Activated naive CD4-positive, alpha-beta T cell treated with anti-CD3 and anti-CD28 coated beads, Interleukin-2, amount 50 U/mL, for 72 hours (primary cell): Measurements from ENCODE around the gene CCDC78. TPM values are rescaled to one million over a fixed set of nuclear protein-coding genes. Genes with fewer than 3 reads are reported as not detected.
"Not testable (repeated sequence)": the region's sequence is repeated elsewhere in the genome, so short reads cannot be mapped to it uniquely, and the experiment has no call there.

Source experiments
- ATAC-seq, 2 donors: fragments of 150-1000 bp; cut with Tn5 transposase; 2 replicates each; pipeline ENCODE4 v1.10.0; 2021; ENCODE audit warnings: mild to moderate bottlenecking in 2 of 2, moderate library complexity in 2 of 2
- DNase-seq, 2 donors: peaks; one replicate each; pipeline ENCODE4 v3.0.0; 2021 to 2022; ENCODE audit warnings: low spot score in 2 of 2
- H3K27ac Mint-ChIP-seq, 2 donors: one replicate each; pipeline ENCODE4 v1.8.0; 2022; ENCODE audit warnings: mild to moderate bottlenecking in 2 of 2, mixed read lengths in 2 of 2
- H3K36me3 Mint-ChIP-seq, 2 donors: one replicate each; pipeline ENCODE4 v1.8.0; 2022; ENCODE audit warnings: mixed read lengths in 2 of 2
- H3K9me3 Mint-ChIP-seq, 2 donors: one replicate each; pipeline ENCODE4 v1.8.0; 2022; ENCODE audit warnings: mixed read lengths in 2 of 2
- total RNA-seq, 2 donors: library from RNA; stranded (reverse); gene quantifications; one replicate each; pipeline ENCODE4 v1.2.3, GENCODE V29; 2022

Gene CCDC78
- total RNA-seq, 2 donors from 2014 or later = 6.2 to 10.7 TPM

- no peak for ATAC-seq
- H3K36me3 Mint-ChIP-seq = no peaks in the 10 kb centered on the region
- DNase-seq = no peak
- H3K9me3 Mint-ChIP-seq = no peaks in the 10 kb centered on the region
- no peak overlapping the region for H3K27ac Mint-ChIP-seq
Observed at GRCh38 chr16:763369-764183, 37.3 kb upstream of the CCDC78 start.

GRCh38 chr16:762595-763268 is 36.5 kb upstream of the CCDC78 start:
- no peaks in the 10 kb centered on the region for H3K9me3 Mint-ChIP-seq
- DNase-seq (no peak), ATAC-seq (peak in 1 of 2 donors; percentile 23)
- H3K36me3 Mint-ChIP-seq = no peaks in the 10 kb centered on the region
- H3K27ac Mint-ChIP-seq = no peak overlapping the region

- Mint-ChIP-seq H3K9me3 (no peaks in the 10 kb centered on the region), H3K36me3 (no peaks in the 10 kb centered on the region), H3K27ac (no peak overlapping the region)
- ATAC-seq (no peak), DNase-seq (no peak)
Observed at GRCh38 chr16:761625-762513, 35.6 kb upstream of the CCDC78 start.

GRCh38 chr16:760545-761343 is 34.5 kb upstream of the CCDC78 start, which contains the start of gene MSLN:
Gene MSLN (plus strand): TSS chr16:760734. CDS start chr16:762681, 1,947 bp downstream.
- Mint-ChIP-seq H3K27ac (no peak within 1 kb of the TSS), H3K9me3 (no peaks in the 10 kb centered on the region), H3K36me3 (peaks cover 0 to 6% of the 10 kb centered on the region in 2 donors)
- ATAC-seq (no peak), DNase-seq (no peak)

- ATAC-seq (no peak), DNase-seq (no peak)
- Mint-ChIP-seq H3K27ac (no peak overlapping the region), H3K36me3 (peaks cover 0 to 6% of the 10 kb centered on the region in 2 donors), H3K9me3 (no peaks in the 10 kb centered on the region)
Observed at GRCh38 chr16:760065-760464, 33.8 kb upstream of the CCDC78 start.

GRCh38 chr16:759110-759910 is 33.1 kb upstream of the CCDC78 start:
- Mint-ChIP-seq H3K9me3 (no peaks in the 10 kb centered on the region), H3K27ac (no peak overlapping the region), H3K36me3 (peaks cover 0 to 6% of the 10 kb centered on the region in 2 donors)
- no peak for DNase-seq
- no peak for ATAC-seq

- Mint-ChIP-seq H3K27ac (no peak overlapping the region), H3K36me3 (peaks cover 0 to 6% of the 10 kb centered on the region in 2 donors), H3K9me3 (no peaks in the 10 kb centered on the region)
- DNase-seq (no peak), ATAC-seq (peak in 1 of 2 donors; percentile 80)
Observed at GRCh38 chr16:756428-756827, 30.2 kb upstream of the CCDC78 start.

- no peak overlapping the region for H3K27ac Mint-ChIP-seq
- H3K36me3 Mint-ChIP-seq = peaks cover 0 to 6% of the 10 kb centered on the region in 2 donors
- H3K9me3 Mint-ChIP-seq = no peaks in the 10 kb centered on the region
- no peak for ATAC-seq
- DNase-seq = no peak
Observed at GRCh38 chr16:754656-755055, 28.4 kb upstream of the CCDC78 start.

GRCh38 chr16:754121-754607 is 27.9 kb upstream of the CCDC78 start:
- H3K36me3 Mint-ChIP-seq, H3K27ac Mint-ChIP-seq, DNase-seq, H3K9me3 Mint-ChIP-seq, ATAC-seq: not testable (repeated sequence)

- DNase-seq (no peak), ATAC-seq (no peak)
- no peak overlapping the region for H3K27ac Mint-ChIP-seq
- peaks cover 0 to 6% of the 10 kb centered on the region in 2 donors for H3K36me3 Mint-ChIP-seq
- H3K9me3 Mint-ChIP-seq = no peaks in the 10 kb centered on the region
Observed at GRCh38 chr16:752007-752312, 25.7 kb upstream of the CCDC78 start.

- ATAC-seq (no peak), DNase-seq (no peak)
- Mint-ChIP-seq H3K27ac (no peak overlapping the region), H3K9me3 (no peaks in the 10 kb centered on the region), H3K36me3 (peaks cover 0 to 2% of the 10 kb centered on the region in 2 donors)
Observed at GRCh38 chr16:751152-752006, 25.1 kb upstream of the CCDC78 start.

GRCh38 chr16:750485-750884 is 24.2 kb upstream of the CCDC78 start:
- no peak for DNase-seq
- Mint-ChIP-seq H3K9me3 (no peaks in the 10 kb centered on the region), H3K27ac (no peak overlapping the region), H3K36me3 (no peaks in the 10 kb centered on the region)
- ATAC-seq = no peak

GRCh38 chr16:749010-749409 is 22.8 kb upstream of the CCDC78 start:
- ATAC-seq (no peak), DNase-seq (no peak)
- Mint-ChIP-seq H3K36me3 (no peaks in the 10 kb centered on the region), H3K27ac (no peak overlapping the region), H3K9me3 (no peaks in the 10 kb centered on the region)

GRCh38 chr16:747978-748746 is 21.9 kb upstream of the CCDC78 start:
- no peak for DNase-seq

More at GRCh38 chr16:747978-748746, 21.9 kb upstream of the CCDC78 start:
- Mint-ChIP-seq H3K36me3 (no peaks in the 10 kb centered on the region), H3K9me3 (no peaks in the 10 kb centered on the region), H3K27ac (no peak overlapping the region)
- no peak for ATAC-seq
